Central memory CD4-positive, alpha-beta T cell (primary cell): ENCODE results near the gene INTS3.

Experiments
- DNase-seq: peaks from one replicate; pipeline ENCODE4 v3.0.0; 2022

The INTS3 gene

DNA sequence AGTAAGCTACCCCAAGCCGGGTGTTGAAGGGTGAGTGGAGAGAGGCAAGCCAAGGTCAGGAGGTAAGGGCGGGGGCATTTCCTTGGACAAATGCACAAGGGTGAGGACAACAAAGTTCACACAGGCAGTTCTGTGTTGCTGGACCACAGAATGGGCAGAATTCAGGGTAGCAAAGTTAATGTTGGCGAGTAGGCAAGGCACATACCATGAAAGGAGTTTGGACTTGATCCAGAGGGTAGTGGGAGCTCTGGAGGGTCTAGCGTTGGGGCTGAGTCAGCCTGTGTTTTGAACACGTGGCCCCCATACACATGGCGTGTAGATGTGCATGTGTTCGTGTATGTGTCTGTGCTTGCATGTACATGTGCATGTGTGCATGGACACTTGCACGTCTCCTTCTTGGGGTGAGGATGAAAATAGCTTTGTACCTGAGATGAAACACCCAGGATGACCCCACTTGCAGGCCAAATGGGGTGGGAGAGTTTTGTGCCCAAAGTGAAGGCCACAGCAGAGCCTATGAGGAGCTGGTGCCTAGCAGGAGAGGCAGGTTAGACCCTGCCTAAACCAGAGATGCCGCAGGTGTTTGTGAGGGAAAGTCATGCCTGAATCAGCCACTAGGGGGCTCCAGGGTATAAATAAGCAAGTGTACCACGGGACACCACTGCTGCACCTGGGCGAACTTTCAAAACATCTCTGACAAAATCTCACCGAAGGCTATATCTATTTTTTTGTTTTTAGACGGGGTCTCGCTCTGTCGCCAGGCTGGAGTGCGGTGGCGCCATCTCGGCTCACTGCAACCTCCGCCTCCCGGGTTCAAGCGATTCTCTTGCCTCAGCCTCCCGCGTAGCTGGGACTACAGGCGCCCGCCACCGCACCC lies 69.2 kb downstream of the INTS3 start:
- peak; percentile 75 for DNase-seq

DNA sequence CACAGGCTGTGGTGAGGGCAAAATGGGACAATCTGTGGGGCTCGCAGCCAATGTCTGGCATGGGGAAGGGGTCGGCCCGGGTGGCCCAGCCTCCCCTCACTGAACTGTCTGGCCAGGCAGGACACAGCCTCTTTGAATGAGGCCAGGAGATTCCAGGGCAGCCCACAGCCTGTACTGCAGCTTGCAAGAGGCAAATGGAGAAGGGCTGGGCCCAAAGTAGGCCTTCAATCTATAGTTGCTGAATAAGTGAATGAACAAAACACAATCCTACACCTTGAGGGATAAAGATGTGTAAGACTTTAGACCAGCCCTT lies 70.6 kb downstream of the INTS3 start:
- no peak for DNase-seq

DNA sequence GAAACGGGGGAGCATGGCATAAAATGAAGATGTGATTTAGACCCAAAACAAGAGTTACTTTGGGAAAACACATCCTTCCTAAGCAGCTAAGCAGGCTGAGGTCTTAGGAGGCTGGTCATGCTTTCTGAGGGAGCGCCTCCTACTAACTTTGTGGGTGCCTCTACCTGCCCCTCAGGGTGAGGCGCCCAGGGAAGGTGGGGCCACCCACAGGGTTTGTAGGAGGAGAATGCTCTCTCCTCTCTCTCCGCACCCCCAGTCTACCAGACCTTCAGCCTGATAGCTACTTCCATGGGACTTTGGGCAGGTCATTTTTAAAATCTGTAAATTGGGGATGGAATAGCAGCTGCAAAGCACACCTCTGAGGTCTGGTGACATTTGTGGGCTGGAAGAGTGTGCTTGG lies 71.2 kb downstream of the INTS3 start:
- no peak for DNase-seq

DNA sequence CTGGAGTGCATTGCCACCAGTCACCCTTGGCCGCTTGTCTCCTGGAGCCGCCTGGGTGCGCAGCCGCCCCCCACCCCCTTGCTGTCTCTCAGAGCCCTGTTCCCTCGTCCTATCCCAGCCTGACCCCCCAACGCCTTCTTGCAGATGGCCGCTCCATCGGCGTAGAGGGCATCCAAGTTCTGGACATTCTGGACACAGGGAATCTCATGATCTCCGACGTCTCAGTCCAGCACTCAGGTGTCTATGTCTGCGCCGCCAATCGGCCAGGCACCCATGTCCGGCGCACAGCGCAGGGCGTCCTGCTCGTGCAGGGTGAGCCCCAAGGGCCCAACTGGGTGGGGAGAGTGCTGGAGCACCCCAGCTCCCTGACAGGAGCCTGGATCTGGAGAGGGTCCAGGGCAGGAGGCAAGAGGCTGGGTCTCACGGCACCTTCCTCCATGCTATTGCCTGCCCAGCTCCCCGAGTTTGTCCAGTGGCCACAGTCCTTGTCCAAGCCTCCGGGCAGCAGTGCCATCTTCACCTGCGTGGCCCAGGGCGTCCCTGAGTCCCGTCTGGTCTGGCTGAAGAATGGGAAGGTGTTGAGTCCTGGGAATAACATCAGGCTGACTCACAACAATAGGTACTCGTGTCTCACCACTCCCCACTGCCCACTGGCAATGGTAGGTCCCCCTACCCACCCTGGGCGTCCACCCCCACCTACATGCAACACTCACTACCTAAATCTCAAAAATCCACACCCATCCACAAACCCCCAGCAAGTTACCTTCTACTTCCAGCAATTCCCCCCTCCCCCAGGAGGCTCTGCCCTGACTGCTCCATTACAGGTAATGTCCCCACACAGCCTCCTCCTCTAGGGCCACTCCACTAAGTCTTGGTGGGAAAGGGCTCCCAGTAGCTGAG lies 72.0 kb downstream of the INTS3 start:
- no peak for DNase-seq

DNA sequence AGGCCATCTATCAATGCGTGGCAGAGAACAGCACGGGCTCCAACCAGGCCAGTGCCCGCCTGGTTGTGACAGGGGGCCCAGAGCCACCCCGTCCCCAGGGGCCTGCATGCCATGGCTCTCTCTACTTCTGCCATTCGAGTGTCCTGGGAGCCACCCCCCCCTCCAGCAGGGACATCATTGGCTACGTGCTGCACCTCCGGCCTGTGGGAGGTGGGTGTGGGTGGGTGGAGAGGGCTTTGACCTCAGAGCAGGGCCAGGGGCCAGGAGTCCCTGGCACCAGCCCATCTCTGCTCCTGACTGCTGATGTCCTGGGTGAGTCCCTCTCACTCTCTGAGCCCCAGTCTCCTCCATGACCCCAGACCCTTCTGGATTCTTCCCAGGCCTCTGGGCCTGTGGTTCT lies 72.7 kb downstream of the INTS3 start:
- no peak for DNase-seq

DNA sequence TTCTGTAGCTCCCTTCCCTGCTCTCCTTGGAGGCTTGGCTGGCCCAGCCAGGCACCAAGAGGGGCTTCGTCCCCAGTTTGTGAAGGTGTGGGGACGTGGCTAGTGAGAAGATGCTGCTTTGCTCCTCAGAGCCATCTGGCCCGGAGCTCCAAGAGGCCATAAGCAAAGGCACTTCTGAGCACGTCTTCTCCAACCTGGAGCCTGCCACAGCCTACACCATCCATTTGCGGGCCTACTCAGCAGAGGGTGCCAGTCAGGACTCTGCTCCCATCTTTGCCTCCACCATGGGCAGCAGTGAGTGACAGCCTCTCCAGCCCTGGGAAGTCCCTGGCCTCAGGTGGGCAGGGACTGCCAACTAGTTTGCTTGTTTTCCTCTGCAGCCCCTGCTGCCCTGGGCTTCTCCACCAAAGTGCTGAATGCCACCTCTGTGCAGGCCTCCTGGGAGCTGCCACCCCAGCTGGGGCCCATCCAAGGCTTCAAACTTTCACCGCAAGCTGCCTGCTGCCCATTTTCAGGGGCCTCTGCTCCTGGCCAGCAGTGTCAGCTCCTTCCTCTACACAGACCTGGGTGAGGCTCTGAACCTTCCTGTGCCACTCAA lies 73.3 kb downstream of the INTS3 start:
- no peak for DNase-seq

DNA sequence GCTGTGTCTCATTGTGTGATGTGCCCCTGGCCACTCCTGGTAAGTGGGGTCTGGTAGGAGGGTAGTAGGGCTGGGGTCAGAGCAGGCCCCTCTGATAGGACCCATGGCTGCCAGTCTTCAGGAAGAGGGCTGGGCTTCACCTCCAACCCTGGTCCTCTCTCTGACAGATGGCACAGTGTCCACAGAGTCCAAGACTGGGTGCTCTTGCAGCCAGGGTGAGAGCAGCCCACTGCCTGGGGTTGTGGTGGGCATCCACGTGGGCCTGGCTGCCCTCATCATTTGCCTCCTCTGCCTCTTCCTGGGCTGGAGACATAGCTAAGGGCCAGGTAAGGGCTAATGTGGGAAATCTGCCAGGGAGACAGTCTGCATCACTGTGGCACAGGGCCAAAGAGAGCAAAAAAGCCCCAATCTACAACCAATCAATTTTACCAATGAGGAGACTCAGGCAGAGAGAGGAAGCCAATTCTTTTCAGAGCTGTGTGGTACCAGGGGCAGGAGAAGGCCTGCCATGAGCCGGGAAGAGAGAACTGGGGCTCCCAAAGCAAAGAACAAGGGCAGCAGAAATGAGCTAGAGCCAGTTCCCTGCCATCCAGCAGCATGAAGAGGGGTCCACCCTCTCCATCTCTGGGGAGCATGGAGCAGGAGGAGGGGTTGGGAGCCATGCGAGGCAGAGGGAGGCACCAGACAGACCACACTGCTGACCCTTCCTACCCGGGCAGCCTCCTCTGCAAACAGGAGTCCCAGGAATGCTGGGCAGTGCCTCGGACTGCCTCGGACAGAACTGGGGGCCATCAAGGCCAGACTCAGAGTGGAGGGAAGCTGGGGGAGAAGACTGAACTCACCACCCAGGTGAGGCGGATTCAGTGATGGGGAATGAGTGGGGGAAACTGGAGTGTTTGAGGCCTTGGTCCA lies 74.2 kb downstream of the INTS3 start:
- DNase-seq = no peak

DNA sequence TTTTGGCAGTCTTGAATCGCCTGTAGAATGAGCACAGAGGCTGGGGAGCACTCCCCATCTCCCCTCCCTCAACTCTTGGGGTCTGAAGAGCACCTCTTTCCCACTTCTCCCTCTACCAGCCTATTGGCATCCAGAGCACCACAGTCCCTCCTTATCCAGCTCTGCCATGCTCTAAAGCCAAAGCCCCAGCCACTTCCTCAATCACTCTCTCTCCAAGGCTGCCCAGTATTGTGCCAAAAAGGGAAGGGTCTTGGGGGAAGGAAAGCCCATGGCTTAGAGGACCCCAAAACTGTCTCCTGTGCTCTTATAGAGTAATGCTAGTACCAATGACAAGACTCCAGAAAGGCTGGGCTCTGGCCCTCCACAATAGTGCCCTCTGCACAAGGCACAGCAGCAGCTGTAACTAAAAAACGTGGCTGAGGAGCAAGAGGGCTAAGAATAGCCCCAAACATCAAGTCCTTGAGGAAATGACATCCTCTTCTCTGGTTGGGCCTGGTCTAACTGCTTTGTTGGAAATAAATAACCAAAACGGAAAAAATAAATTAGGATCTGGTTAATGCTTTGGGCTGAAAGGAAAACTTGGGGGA lies 75.7 kb downstream of the INTS3 start:
- DNase-seq = no peak

DNA sequence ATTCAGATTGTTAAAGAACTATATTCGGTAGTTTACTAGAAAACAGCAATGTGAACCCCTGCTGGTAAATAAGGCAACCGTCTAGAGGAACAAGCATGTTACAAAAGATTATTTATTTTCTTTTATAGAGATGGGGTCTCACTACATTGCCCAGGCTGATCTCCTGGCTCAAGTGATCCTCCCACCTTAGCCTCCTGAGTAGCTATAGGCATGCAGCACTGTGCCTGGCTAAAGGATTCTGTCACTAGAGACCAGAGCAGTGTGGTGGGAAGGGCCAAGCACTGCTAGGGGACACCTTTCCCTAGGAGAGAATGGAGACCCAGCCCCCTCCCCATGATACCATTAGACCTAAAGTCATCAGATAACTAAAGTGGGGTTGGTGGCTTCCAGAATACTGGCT lies 76.3 kb downstream of the INTS3 start:
- no peak for DNase-seq

DNA sequence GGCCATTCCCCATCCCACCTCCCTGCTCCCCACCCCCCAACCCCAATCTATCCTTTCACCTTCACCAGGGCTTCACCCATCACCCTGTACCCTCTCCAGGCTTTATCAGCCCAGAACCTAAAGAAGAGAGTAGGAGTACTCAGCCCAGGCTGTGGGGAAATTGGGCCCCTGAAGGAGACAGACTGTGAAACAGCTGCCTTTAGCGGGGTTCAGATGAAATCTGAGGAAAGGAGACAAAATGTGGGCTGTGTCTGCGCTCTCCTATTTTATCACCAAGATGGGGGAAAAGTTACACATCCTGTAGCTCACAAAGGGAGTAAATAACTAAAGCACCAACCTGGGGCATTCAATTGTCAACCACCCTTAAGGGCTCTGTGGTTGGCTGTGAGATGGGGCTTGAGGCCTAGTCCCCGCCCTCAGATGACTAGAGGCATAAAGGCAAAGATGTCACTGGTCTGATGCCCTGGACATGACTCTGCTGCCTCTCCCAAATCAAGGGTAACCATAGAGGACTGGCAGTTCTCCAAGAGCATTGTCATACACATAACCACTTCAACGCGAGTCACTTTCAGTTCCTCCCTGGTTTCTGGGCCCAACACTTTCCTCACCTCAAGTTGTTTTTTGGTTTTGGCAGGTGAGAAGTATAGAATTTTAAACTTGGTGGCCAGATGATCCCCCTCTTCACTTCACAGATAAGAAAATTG lies 77.3 kb downstream of the INTS3 start:
- peak; percentile 86 for DNase-seq

DNA sequence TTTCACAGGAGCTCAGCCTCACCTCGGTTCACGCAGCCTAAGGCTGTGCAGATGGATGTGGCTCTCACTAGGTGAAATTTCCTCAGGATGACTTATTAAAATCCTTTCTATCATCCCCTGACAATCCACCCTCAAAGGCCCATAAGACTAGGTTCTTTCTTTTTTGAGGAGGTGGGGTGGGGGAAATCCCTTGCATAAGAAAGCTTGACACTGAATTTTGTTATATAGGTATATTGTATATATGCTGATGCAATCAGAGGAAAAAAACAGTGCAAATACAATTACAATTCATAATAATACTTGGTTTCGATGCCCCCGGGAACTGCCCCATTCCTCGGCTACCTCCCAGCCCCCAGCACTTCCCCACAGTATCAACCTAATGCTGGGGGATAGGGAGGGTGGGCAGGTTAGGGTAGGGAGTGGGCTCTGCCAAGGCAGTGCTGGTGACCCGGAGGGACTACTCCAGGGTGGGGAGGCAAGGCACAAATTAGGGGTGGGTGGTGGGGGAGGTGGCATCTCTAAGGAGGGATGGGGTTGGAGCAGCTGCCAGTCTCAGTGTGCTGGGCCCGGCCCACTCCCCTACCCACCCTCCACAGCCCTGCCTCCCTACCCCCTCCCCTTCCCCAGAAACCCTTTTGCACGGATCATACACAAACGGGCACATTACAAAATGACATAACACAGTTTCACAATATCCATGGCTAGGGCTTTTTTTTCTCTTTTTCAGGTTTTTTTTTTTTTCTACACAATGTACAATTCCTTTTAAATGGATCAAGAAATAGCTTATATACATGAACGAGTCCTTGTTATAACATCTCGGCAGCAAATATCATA lies 78.3 kb downstream of the INTS3 start:
- no peak for DNase-seq

DNA sequence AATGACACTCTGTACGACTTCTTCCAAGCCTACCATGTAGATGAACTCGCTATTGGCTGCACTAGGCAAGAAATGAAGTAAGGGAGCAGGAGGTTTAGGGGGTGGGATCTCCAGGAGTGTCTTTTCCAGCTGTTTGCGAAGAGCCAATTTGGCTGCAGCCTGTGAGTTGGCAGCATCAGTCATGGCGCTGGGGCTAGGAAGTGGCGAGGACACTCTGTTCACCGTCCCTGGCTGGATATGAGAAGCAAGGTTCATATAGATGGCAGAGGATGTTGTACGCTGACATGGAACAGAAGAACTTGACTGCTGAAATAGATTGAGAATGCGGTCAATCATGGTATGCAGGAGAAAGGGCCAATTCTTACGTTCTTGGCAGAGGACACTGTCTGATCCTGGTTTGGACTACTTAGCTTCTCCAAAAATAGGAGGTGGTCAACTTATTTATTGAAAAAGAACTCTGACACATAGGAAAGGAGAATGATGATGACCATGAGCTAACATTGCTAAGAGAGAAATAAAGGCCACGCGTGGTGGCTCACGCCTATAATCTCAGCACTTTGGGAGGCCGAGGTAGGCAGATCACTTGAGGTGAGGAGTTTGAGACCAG lies 88.5 kb downstream of the INTS3 start:
- no peak for DNase-seq

DNA sequence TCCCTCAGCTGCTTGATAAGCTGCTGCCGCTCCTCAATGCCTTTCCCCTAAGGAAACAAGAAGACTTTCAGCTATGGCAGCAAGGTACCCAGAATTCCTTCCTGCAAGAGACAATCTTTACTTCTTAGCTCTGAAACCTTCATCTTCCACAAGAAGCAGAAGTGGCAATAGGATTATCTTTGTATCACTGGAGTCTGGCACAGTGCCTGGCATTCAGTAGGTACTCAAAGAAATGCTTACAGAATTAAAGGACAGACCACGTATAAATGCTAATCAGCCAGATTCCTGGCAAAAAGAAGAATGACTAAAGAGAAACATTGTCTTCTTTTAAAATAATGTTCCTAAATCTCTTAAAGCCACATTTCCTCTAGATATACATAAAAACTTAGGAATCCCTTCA lies 91.0 kb downstream of the INTS3 start:
- DNase-seq = no peak
